Measurements from ENCODE around the gene LRRC10.

The LRRC10 gene, protein sequence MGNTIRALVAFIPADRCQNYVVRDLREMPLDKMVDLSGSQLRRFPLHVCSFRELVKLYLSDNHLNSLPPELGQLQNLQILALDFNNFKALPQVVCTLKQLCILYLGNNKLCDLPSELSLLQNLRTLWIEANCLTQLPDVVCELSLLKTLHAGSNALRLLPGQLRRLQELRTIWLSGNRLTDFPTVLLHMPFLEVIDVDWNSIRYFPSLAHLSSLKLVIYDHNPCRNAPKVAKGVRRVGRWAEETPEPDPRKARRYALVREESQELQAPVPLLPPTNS

DNA sequence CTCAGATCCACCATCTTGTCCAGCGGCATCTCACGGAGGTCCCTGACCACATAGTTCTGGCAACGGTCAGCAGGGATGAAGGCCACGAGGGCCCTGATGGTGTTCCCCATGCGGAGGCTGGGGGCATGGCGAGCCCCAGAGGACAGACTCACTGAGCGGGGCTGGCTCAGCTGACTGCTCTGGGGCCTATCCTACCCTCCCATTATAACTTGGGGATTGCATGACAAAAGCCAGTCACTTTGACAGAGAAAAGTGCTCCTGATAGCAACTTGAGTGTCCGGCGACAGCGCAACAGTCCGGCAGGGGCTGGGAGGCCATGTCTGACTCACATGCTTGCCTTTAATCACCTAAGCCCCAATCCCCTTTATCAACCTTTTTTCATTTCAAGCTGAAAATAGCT lies at the start of gene LRRC10:
Gene LRRC10 (minus strand): TSS at position 179 of the 400 bp plus-strand sequence. CDS start 69 bp downstream, at position 110.
- no peak for DNase-seq

- DNase-seq = no peak
These were observed 49.6 kb upstream of the LRRC10 start for GRCh38 chr12:69660164-69660863.

GRCh38 chr12:69658203-69658602 lies 47.5 kb upstream of the LRRC10 start:
- DNase-seq = no peak

- DNase-seq = no peak
These were observed 46.9 kb upstream of the LRRC10 start for GRCh38 chr12:69657376-69658137.

GRCh38 chr12:69655616-69656340 lies 45.1 kb upstream of the LRRC10 start:
- DNase-seq = no peak

GRCh38 chr12:69653703-69654102 lies 43.0 kb upstream of the LRRC10 start:
- DNase-seq = no peak

GRCh38 chr12:69651922-69652321 lies 41.2 kb upstream of the LRRC10 start:
- DNase-seq = no peak

DNA sequence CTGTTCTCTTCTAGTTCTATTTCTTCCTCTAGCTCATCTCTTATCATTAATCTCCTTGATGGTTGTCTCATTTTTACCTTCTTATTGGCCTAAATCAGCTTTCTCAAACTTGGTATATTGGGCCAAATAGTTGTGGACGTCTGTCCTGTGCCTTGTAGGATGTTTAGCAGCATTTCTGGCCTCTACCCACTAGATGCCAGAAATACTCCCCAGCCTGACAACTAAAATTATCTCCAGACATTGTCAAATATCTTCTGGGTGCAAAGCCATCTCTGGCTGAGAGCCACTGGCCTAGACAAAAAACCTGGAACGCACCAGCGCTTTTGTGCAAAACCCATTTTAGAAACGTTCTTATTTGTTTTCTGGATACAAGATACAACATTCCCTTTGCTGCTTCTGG lies 38.8 kb upstream of the LRRC10 start:
- no peak for DNase-seq

DNA sequence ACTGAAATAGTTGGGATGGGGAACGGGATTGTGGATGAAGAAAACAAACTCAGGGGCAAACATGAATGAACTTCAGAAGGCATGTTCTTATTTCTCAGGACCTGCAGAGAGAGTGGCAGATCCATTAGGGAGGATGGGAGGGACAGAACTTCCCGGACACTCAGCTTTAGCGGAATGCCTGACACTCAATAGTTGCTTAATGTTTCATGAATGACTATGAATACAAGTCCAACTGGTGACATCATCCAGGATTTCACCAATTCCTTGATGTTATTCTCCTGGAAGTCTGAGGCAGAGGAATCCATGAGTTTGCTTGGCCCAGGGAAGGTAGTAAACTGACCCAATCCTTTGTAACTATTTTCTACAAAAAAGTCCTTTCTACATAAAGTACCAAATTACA lies 37.8 kb upstream of the LRRC10 start:
- DNase-seq = no peak

GRCh38 chr12:69647178-69647577 lies 36.5 kb upstream of the LRRC10 start:
- no peak for DNase-seq

DNA sequence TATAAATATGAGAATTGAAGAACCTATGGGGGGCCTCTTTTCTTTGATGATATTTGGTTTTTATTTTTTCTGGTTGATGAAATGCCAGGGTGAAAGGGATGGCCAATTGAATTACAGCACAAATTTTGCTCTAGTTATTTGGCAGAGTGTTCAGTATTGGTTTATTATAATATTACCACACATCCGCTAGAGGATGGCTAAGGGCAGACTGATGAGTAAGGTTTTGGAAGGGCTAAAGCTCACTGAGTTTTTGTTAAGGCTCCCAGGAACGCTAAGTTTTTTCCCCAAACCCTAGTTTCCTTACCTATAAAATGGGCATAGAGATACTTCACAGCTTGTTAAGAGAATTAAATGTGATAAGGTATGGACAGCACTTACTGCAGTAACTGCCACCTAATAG lies 34.3 kb upstream of the LRRC10 start:
- no peak for DNase-seq

GRCh38 chr12:69644511-69644910 lies 33.8 kb upstream of the LRRC10 start:
- DNase-seq = no peak

- no peak for DNase-seq
These were observed 31.8 kb upstream of the LRRC10 start for GRCh38 chr12:69642531-69642930.

- no peak for DNase-seq
These were observed 30.8 kb upstream of the LRRC10 start for GRCh38 chr12:69641546-69641945.

DNA sequence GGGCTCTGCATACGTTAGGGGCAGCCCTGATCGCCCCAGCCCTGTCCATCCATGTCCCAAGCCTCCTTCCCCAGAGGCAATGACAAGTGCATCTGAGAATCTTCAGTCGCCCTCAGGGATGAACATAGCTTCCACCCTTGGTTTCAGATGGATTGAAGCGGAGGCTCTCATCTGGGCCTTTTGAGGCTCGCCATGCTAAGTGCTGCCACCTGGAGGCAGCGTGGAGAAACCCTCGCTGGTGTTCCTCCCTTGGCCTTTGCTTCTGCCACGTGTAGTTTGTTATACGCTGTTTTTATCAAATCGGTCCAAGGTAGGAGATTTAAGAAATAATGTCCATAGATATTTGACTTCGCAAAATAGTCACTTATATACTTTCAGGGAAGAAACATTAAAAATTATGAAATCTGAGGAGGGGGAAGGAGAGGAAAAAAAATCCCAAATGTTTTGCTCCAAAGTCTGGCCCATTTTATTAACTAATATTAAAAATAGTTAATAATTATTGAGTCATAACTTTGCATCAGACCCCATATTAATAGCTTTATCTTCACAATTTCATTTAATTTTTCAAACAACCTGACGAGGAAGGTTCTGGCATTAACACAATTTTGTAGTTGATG lies 28.8 kb upstream of the LRRC10 start:
- DNase-seq = peak; percentile 71

DNA sequence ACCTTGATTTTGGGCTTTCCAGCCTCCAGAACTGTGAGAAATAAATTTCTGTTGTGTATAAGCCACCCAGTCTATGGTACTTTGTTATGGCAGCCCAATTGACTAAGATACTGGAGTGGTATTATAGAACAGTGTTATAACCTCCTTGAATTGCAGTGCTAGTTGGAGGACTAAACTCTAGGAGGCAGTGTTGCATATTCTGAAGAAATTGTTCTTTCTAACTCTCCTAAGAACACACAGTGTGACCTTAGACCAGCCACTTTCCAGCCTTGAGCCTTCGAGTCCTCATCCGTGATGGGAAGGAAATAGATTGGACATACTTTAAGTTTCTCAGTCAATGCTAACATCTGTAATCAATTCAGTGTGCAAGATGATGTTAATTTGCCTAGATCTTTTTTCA lies 22.4 kb upstream of the LRRC10 start:
- no peak for DNase-seq

GRCh38 chr12:69630191-69630590 lies 19.5 kb upstream of the LRRC10 start:
- DNase-seq = no peak

DNA sequence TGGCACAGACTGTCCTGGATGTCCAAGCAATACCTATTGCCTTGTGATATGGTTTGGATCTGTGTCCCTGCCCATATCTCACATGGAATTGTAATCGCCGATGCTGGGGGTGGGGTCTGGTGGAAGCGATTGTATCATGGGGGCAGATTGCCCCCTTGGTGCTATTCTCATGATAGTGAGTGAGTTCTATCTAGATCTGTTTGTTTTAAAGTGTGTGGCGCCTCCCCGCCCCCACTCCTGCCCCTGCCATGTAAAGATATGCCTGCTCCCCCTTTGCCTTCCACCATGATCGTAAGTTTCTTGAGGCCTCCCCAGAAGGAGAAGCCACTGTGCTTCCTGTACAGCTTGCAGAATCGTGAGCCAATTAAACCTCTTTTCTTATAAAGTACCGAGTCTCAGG lies 16.8 kb upstream of the LRRC10 start:
- no peak for DNase-seq

- no peak for DNase-seq
These were observed 13.3 kb upstream of the LRRC10 start for GRCh38 chr12:69623970-69624369.

DNA sequence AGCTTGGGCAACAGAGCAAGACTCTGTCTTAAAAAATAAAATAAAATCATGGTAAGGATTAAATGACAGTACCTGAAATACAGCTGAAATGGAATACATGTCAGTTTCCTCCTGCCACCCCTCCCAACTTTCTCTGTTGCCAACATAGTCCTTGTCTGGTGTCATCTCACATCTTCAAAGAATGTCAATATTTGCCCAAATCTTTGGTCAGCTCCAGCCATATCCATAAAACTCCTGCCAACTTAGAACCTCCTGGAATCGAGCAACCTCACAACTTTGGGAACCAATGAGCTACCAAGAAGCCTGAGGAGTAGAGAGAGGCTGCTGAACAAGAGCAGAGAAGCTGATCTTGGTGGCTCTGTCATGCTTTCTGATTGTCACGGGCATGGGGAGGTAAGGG lies 10.8 kb upstream of the LRRC10 start:
- DNase-seq = no peak

GRCh38 chr12:69620921-69621320 lies 10.2 kb upstream of the LRRC10 start:
- DNase-seq = no peak

DNA sequence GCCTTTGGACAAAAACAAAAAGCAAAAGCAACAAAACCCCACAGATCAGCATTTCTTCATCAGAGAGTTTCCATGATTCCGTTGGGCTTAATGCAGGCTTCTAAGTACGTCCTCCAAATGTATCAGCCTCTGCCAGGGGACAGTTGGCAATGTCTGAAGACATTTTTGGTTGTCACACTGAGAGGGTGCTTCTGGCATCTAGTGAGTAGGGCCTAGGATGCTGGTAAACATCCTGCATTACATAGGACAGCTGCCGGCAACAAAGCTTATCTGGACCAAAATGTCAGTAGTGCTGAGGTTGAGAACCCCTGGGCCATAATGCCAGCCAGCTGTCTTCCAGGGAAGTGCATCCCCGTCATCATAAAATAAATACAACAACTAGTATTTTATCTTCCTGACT lies 9.4 kb upstream of the LRRC10 start:
- DNase-seq = no peak

DNA sequence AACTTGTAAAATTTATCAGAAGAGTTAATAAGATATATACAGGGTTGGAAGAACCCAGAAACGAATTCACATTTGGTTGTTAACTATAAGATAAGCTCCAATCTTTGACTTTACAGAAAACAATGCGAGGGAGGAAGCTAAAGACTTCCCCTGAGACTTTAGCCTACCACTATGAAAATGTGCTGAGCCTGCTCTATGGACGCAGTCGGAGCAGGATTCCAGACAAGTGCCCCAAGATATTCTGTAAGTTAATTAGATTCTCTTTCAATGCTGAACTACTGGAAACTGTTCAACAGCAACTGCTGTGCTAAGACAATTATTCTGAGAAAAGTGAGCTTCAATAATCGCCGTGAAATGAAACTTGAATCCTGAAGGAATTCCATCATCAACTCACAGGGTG lies 8.3 kb upstream of the LRRC10 start:
- DNase-seq = no peak
